Astrocyte of the spinal cord (primary cell): Measurements from ENCODE around the gene TAS1R1.

Source experiments
- DNase-seq: peaks from one replicate; pipeline ENCODE4 v3.0.0; 2011; ENCODE audit warnings: low read depth, low spot score
- H3K4me3 ChIP-seq: 2 replicates; pipeline ENCODE4 v1.5.1; 2011; ENCODE audit warnings: low read depth, mild to moderate bottlenecking, low read length, moderate library complexity
- in situ Hi-C: cut with HindIII; loops from 2 replicates; pipeline ENCODE4 v1.10.0; 2017; ENCODE audit warnings: low sequenced_read_pairs
- TF ChIP-seq, protein P1 (sequence below): IDR thresholded peaks from 2 replicates; pipeline ENCODE4 v1.5.1; 2012; ENCODE audit warnings: low read depth, mild to moderate bottlenecking, low read length, inconsistent platforms

The TAS1R1 gene

DNA sequence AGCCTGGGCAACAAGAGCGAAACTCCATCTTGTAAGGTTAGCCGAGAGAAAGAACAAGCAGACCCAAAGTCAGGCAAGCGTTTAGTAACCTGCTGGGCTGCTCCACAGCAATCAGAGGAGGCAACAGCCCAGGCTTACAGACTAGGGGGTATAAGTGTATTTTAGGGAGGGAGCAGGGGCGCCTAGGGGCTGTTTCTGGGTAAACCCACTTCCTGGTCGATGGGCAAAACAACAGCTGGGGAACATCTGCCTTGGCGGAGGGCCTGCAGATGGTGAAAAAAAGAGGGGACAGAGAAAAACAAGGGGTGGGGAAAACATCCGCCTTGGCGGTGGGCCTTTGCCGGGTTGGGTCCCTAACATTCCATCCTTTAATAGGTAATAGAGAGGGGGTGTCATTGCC, 5.2 kb downstream of the TAS1R1 start:
- in situ Hi-C loops = no loop called here
- DNase-seq = no peak
- H3K4me3 ChIP-seq = no peak overlapping the region
- TF ChIP-seq, protein P1, sequence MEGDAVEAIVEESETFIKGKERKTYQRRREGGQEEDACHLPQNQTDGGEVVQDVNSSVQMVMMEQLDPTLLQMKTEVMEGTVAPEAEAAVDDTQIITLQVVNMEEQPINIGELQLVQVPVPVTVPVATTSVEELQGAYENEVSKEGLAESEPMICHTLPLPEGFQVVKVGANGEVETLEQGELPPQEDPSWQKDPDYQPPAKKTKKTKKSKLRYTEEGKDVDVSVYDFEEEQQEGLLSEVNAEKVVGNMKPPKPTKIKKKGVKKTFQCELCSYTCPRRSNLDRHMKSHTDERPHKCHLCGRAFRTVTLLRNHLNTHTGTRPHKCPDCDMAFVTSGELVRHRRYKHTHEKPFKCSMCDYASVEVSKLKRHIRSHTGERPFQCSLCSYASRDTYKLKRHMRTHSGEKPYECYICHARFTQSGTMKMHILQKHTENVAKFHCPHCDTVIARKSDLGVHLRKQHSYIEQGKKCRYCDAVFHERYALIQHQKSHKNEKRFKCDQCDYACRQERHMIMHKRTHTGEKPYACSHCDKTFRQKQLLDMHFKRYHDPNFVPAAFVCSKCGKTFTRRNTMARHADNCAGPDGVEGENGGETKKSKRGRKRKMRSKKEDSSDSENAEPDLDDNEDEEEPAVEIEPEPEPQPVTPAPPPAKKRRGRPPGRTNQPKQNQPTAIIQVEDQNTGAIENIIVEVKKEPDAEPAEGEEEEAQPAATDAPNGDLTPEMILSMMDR = no peak

DNA sequence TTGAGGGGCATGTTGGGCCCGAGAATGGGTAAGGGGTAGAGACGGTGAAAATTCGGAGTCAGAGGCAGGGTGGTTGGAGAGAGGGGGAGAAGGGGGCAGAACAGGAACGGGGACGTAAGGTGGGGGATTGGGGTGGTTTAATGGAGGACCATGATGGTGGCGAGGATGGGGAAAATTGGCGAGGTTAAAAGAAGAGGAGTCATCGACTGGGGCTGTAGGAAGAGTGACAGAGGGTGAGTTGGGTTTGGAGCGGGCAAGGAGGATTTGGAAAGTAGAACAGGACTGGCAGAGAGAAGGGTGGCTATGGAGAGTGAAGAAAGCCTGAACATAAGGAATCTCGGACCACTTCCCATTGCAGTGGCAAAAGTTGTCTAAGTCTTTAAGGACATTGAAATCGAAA, 13.9 kb downstream of the TAS1R1 start:
- in situ Hi-C loops = no loop called here
- TF ChIP-seq, protein P1 = no peak
- no peak overlapping the region for H3K4me3 ChIP-seq
- no peak for DNase-seq

DNA sequence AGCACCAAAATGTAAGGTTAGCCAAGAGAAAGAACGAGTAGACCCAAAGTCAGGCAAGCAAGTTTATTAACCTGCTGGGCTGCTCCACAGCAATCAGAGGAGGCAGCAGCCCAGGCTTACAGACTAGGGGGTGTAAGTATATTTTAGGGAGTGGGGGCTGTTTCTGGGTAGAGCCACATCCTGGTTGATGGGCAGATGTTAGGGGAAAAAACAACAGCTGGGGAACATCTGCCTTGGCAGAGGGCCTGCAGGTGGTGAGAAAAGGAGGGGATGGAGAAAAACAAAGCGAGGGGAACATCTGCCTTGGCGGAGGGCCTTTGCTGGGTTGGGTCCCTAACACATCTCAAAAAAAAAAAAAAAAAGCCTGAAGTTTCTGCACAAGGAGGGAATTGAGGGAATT, 15.0 kb downstream of the TAS1R1 start:
- in situ Hi-C loops = no loop called here

DNA sequence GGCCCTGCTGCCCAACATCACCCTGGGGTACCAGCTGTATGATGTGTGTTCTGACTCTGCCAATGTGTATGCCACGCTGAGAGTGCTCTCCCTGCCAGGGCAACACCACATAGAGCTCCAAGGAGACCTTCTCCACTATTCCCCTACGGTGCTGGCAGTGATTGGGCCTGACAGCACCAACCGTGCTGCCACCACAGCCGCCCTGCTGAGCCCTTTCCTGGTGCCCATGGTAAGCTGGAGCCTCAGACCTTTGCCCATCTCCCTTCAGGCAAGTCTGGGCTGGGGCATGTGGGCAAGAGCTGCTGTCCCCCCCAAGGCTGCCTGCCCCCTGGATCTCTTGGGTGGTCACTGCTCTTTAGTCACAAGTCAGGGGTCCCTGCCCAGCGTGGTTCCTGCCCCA, 15.9 kb downstream of the TAS1R1 start:
- in situ Hi-C loops = no loop called here
- H3K4me3 ChIP-seq = no peak overlapping the region
- no peak for DNase-seq
- TF ChIP-seq, protein P1 = no peak

More for the DNA sequence above, 15.0 kb downstream of the TAS1R1 start:
- H3K4me3 ChIP-seq = no peak overlapping the region
- TF ChIP-seq, protein P1 = no peak
- DNase-seq = no peak

- TF ChIP-seq, protein P1 = no peak
- H3K4me3 ChIP-seq = no peak overlapping the region
- in situ Hi-C loops = no loop called here
- no peak for DNase-seq
Observed at GRCh38 chr1:6572653-6573383, 17.7 kb downstream of the TAS1R1 start.

DNA sequence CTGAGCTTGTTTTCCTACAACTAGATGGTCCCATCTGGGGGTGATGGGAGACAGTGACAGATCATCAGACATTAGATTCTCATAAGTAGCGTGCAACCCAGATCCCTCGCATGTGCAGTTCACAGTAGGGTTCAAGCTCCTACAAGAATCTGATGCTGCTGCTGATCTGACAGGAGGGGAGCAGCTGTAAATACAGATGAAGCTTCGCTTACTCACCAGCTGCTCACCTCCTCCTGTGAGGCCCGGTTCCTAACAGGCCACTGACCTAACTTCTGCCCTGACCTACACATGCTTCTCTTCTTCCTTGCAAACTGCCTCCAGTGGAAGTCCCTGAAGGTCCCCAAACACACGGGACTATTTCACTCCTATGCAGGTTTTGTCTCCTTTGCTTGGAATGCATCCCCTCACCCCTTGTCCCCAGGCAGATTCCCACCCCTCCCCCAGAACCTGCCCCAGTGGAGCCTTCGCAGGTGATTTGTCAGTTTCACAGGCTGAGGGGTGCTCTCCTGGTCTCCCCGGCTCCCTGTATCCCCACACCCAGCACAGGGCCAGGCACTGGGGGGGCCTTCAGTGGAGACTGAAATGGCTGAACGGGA, 19.0 kb downstream of the TAS1R1 start:
- DNase-seq = no peak
- TF ChIP-seq, protein P1 = no peak
- no peak overlapping the region for H3K4me3 ChIP-seq
- in situ Hi-C loops = no loop called here
